HepG2 (cell line): ENCODE results near the gene GFAP. TPM values are rescaled to one million over a fixed set of nuclear protein-coding genes. Genes with fewer than 3 reads are reported as not detected.

Experiments
- ATAC-seq: fragments of 200-7000 bp; cut with Tn5 transposase; 3 replicates; pipeline ENCODE4 v1.9.1; 2020; ENCODE audit warnings: mild to moderate bottlenecking, moderate library complexity
- BruUV-seq: library from RNA; stranded (reverse); fragments of 400-500 nt; replicated peaks from 2 replicates; lab custom pipeline; 2021; lab: Mats Ljungman, UMichigan
- CTCF ChIA-PET: fragments of 300-600 bp; formaldehyde crosslinking; extraction: SDS; loops from one replicate; lab custom pipeline; 2021; ENCODE audit warnings: low total read pairs, inconsistent platforms, low intra/inter-chr PET ratio; lab: Yijun Ruan, JAX
- POLR2A ChIA-PET: fragments of 350-600 bp; sonication (Branson Sonifier 250); formaldehyde crosslinking; loops from one replicate; lab custom pipeline; 2020; ENCODE audit warnings: antibody characterized with exemption, inconsistent platforms; lab: Yijun Ruan, JAX
- DNase-seq: peaks from one replicate; pipeline ENCODE4 v3.0.0-alpha.2; 2015; ENCODE audit warnings: low spot score
- FAIRE-seq: peaks from 3 replicates; lab custom pipeline; 2011; peaks lifted over from hg19 to GRCh38; lab: Jason Lieb, UNC
- H2AFZ ChIP-seq: one replicate; pipeline ENCODE4 v1.6.1; 2011; ENCODE audit warnings: low read length, inconsistent platforms
- H3K27ac ChIP-seq: fragments of 300-600 bp; 3 replicates; pipeline ENCODE4 v1.8.0; 2011; ENCODE audit warnings: mixed run types, mild to moderate bottlenecking, mixed read lengths, low read length, inconsistent platforms; ENCODE audit not compliant: insufficient read depth; ENCODE audit errors: extremely low read length
- H3K27me3 ChIP-seq, 2 experiments: fragments of 200-600 bp in 1 of 2; 2 replicates in 1 of 2; 3 replicates in 1 of 2; pipeline versions ENCODE4 v1.6.0 to v1.8.0; 2011; ENCODE audit warnings: low read length in 2 of 2, mild to moderate bottlenecking in 2 of 2, moderate library complexity in 2 of 2, inconsistent platforms in 1 of 2; ENCODE audit not compliant: insufficient read depth in 2 of 2, control insufficient read depth in 1 of 2
- H3K36me3 ChIP-seq, 2 experiments: fragments of 200-600 bp in 1 of 2; replicated peaks in 1 of 2; 2 replicates in 1 of 2; 3 replicates in 1 of 2; pipeline versions ENCODE4 v1.5.1 to v1.8.0; 2011; ENCODE audit warnings: low read length in 2 of 2, inconsistent platforms in 1 of 2; ENCODE audit not compliant: insufficient read depth in 2 of 2, control insufficient read depth in 1 of 2
- H3K4me1 ChIP-seq: 2 replicates; pipeline ENCODE4 v1.5.1; 2012; ENCODE audit warnings: low read length, inconsistent platforms; ENCODE audit not compliant: insufficient read depth
- H3K4me2 ChIP-seq: 2 replicates; pipeline ENCODE4 v1.6.0; 2011; ENCODE audit warnings: low read depth, low read length, inconsistent platforms
- H3K4me3 ChIP-seq, 3 experiments: fragments of 200-600 bp in 1 of 3; sonication (generic), shearing (Covaris generic) in 1 of 3; replicated peaks in 1 of 3; 2 replicates each; pipeline ENCODE4 v1.5.1; 2011 to 2016; ENCODE audit warnings: low read length in 3 of 3, inconsistent platforms in 2 of 3, low read depth in 2 of 3, mild to moderate bottlenecking in 2 of 3, control low read depth in 1 of 3, mixed read lengths in 1 of 3; ENCODE audit not compliant: insufficient read depth in 1 of 3
- H3K79me2 ChIP-seq: one replicate; pipeline ENCODE4 v1.6.1; 2011; ENCODE audit warnings: low read length, inconsistent platforms; ENCODE audit not compliant: insufficient read depth
- H3K9ac ChIP-seq: 2 replicates; pipeline ENCODE4 v1.6.0; 2011; ENCODE audit warnings: mild to moderate bottlenecking, low read depth, low read length, inconsistent platforms; ENCODE audit not compliant: insufficient read depth
- H3K9me3 ChIP-seq: 2 replicates; pipeline ENCODE4 v1.5.1; 2012; ENCODE audit warnings: mild to moderate bottlenecking, low read length
- H4K20me1 ChIP-seq: 2 replicates; pipeline ENCODE4 v1.6.0; 2011; ENCODE audit warnings: inconsistent platforms, mild to moderate bottlenecking, low read length, moderate library complexity; ENCODE audit not compliant: insufficient read depth
- MTF2 ChIP-seq: sonication (generic); formaldehyde crosslinking; IDR thresholded peaks from 2 replicates; pipeline ENCODE4 v1.5.0; 2020; ENCODE audit warnings: missing genetic modification reagents, borderline replicate concordance
- POGZ ChIP-seq: sonication (generic); formaldehyde crosslinking; IDR thresholded peaks from 2 replicates; pipeline ENCODE4 v1.4.0; 2020; ENCODE audit warnings: mild to moderate bottlenecking, missing genetic modification reagents
- ZBTB8A ChIP-seq: sonication (generic); formaldehyde crosslinking; IDR thresholded peaks from 2 replicates; pipeline ENCODE4 v1.4.0; 2020; ENCODE audit warnings: mild to moderate bottlenecking, low read depth, missing genetic modification reagents, borderline replicate concordance
- ZIK1 ChIP-seq: sonication (generic); formaldehyde crosslinking; IDR thresholded peaks from 2 replicates; pipeline ENCODE4 v1.5.0; 2020; ENCODE audit warnings: mild to moderate bottlenecking, low read depth, missing genetic modification reagents, borderline replicate concordance
- WGBS: methylation state at CpG from one replicate; pipeline ENCODE4 v1.1.6; 2017; ENCODE audit warnings: low lambda C conversion rate; 5-methylcytosine and 5-hydroxymethylcytosine counted together
- in situ Hi-C: cut with HindIII; loops from 2 replicates; pipeline ENCODE4 v1.10.0; 2017; ENCODE audit warnings: low pct_unique_long_range_greater_than_20kb; ENCODE audit not compliant: extremely low pct_ligation_motif_present
- intact Hi-C: fragments of 100-400 bp; cut with micrococcal nuclease; formaldehyde crosslinking; loops from one replicate; pipeline ENCODE4 v1.10.0; 2022; ENCODE audit not compliant: unreplicated experiment
- polyA plus RNA-seq, 8 experiments: library from polyadenylated mRNA; depleted of rRNA in 3 of 8; stranded (reverse) in 7 of 8; unstranded in 1 of 8; fragments of >200 nt; fragmentation: Illumina TruSeq in 4 of 8; extraction: Trizol in 4 of 8; gene quantifications; 2 replicates each; pipeline versions ENCODE4 v1.2.1 to v1.2.3, GENCODE V29; 2011 to 2016; ENCODE audit warnings: low read depth in 4 of 8, missing spikeins in 1 of 8, mixed read lengths in 1 of 8; ENCODE audit not compliant: insufficient read depth in 1 of 8
- total RNA-seq, 5 experiments: library from RNA; depleted of rRNA; stranded (reverse); fragments of >200 nt; fragmentation: Illumina TruSeq; extraction: Trizol; gene quantifications; 2 replicates each; pipeline ENCODE4 v1.2.3, GENCODE V29; 2016; ENCODE audit warnings: low read depth in 1 of 5
- TF ChIP-seq, protein P1 (sequence below): sonication (generic); formaldehyde crosslinking; IDR thresholded peaks from 2 replicates; pipeline ENCODE4 v1.8.0; 2022; ENCODE audit warnings: missing genetic modification reagents, mild to moderate bottlenecking, moderate library complexity, borderline replicate concordance

GFAP gene
- total and polyA plus RNA-seq, 2 of the 13 experiments (the other 11 are each of a cell fraction or from before 2014, with no cell fraction given): 0.11 to 0.29 TPM

DNA sequence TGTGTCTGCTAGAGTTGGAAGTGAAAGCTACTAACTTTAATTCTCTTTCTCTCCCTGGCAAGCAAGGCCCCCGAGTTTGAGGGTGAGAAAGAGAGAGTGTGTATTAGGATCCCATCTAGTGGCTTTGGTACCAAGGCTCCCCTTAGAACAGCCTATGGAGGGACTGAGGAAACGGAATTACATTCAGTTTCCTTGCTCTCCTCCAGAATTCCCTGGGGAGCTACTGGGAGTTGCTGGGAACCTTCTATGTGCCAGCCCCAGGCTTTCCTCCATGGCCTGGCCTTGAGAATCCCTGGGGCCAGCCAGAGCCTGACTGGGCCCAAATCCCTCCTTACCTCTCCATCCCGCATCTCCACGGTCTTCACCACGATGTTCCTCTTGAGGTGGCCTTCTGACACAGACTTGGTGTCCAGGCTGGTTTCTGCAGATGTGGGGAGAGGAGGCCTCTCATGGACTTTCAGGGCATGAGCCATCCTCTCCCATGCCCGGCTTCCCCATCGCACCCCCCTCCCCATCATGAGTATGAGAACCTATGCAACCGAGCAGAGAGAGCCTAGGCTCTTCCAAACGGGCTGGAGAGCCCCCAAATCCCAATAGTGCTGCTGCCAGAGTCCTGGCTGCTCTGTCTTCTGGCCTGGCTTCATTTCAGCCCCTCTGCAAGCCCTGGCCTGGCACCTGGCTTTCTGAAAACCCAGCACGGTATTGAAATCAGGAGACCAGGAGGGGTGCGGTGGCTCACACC is 7.4 kb downstream of the GFAP start:
- BruUV-seq: no TSS peak
- Histone ChIP-seq H3K36me3 (no peaks in the 10 kb centered on the region), H3K4me1 (peaks cover 54% of the 10 kb centered on the region), H3K9ac (no peak overlapping the region), H3K27ac (no peak overlapping the region), H4K20me1 (no peaks in the 10 kb centered on the region; the same call in 1 of the 2 replicates), H3K79me2 (no peaks in the 10 kb centered on the region), H3K27me3 (peaks cover 8 to 41% of the 10 kb centered on the region in 2 experiments; a peak in 4 of 5 replicates), H3K4me3 (no peak overlapping the region), H2AFZ (no peak overlapping the region), H3K9me3 (no peaks in the 10 kb centered on the region), H3K4me2 (no peak overlapping the region)
- POLR2A ChIA-PET: no interaction called here
- CTCF ChIA-PET: no interaction called here
- intact Hi-C loops: loop anchor here (10.0 kb wide), 1 partner anchor 187 kb away; no protein-coding TSS in a partner anchor
- in situ Hi-C loops: no loop called here
- no peak for TF ChIP-seq MTF2 (CRISPR knock-in tag)
- TF ChIP-seq ZBTB8A: no peak
- TF ChIP-seq, protein P1, sequence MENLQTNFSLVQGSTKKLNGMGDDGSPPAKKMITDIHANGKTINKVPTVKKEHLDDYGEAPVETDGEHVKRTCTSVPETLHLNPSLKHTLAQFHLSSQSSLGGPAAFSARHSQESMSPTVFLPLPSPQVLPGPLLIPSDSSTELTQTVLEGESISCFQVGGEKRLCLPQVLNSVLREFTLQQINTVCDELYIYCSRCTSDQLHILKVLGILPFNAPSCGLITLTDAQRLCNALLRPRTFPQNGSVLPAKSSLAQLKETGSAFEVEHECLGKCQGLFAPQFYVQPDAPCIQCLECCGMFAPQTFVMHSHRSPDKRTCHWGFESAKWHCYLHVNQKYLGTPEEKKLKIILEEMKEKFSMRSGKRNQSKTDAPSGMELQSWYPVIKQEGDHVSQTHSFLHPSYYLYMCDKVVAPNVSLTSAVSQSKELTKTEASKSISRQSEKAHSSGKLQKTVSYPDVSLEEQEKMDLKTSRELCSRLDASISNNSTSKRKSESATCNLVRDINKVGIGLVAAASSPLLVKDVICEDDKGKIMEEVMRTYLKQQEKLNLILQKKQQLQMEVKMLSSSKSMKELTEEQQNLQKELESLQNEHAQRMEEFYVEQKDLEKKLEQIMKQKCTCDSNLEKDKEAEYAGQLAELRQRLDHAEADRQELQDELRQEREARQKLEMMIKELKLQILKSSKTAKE (CRISPR knock-in tag): no peak
- TF ChIP-seq ZIK1: no peak
- no peak for TF ChIP-seq POGZ (CRISPR knock-in tag)
- DNase-seq (no peak), FAIRE-seq (no peak), ATAC-seq (no peak)
- 35% methylated on average over 11 of the region's 11 CpGs for WGBS
